ENCODE results near the gene NCOA7. TPM values are rescaled to one million over a fixed set of nuclear protein-coding genes. Genes with fewer than 3 reads are reported as not detected.

Gene NCOA7
- total RNA-seq, 1 experiment from 2014 or later, result 14.4 TPM

DNA sequence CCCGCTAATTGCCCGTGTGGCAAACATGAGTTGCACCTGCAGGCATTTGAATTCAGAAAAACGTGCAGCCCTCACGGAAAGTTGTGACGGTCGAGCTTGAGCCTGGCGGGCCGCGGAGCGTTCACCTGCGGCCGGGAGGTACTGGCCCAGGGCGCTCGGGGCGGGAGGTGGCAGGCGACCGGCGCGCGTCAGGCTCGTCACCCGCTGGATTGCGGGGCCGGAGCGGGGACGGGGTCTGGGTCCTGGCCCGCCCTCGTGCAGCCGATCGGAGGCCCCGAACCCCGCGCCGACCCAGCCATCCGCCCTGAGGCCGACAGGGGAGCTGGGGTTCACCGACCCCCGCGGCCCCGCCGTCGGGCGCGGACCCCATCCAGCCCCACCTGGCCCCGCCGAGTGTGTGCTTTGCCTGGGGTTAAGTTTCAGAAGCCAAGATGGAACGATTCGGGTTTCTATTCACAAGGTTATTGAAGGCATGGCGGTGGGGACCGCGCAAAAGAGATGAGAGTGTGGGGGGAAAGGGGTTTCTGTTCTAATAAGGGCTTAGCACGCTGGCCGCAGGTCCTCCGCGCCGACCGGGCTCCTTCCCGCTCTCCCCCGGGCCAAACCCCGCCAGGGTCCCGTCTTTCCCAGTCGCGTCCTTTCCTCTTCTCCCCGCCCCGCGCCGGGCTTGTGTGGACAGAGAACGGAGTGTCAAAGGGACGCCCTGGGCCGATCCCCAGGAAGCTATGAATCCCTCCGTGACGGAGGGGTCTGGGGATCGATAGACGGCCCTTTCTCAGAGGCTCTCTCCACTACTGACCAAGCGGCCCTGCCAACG is 43.0 kb upstream of the NCOA7 start (continued):
- peak; percentile 85 for TF ChIP-seq FOXP1 (CRISPR knock-in tag; IDR thresholded peaks at IDR 0.05; ENCODE audit: borderline replicate concordance)

DNA sequence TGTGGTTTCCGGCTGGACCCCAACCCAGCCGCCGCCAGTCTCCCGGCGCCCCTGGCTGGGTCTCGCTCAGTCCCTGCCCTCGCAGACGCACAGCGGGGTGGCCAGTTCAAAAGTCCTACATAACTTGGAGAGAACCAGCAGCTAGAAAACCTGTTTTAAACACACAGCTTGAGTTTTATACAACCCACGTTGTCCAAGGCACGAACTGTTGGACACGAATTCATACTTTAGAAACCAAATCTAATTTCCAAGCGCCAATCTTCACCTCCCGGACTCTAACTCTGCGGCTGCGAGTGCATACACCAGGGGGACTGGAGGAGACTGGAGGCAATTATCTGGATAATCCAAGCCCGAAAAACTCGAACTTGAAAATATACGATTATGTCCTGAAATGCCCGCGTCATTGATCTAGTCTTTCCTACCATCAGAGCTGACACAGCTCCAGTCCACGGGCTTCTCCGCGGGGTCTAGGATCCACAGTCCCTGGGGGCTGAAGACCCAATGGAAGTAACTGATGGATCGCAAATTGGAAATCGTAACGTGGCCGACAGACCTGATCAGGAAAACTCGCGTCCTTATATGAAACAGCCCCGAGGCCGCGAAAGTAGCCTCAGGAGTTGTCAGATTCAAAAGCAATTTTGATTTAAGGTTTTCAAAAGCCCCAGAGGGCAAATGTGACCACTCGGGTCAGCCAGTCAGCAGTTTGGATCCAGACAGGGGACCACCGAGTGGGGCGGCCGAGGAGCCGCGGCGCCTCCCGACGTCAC is 42.2 kb upstream of the NCOA7 start:
- Mint-ChIP-seq H3K27me3 (ENCODE audit: low read depth) (peaks cover 28% of the 10 kb centered on the region), H3K4me1 (peaks cover 63% of the 10 kb centered on the region), H3K36me3 (no peaks in the 10 kb centered on the region), H3K4me3 (peak overlapping the region; percentile 83), H3K27ac (no peak overlapping the region), H3K9me3 (no peaks in the 10 kb centered on the region)
- TF ChIP-seq PRRX2 (CRISPR knock-in tag; IDR thresholded peaks at IDR 0.05) (no peak), CREB1 (CRISPR knock-in tag; IDR thresholded peaks at IDR 0.05) (no peak), KAT7 (CRISPR knock-in tag; IDR thresholded peaks at IDR 0.05; ENCODE audit: borderline replicate concordance) (no peak), ZNF423 (CRISPR knock-in tag; IDR thresholded peaks at IDR 0.05) (0 out of 2 replicates have a peak, but pooled peaks have one; percentile 13)
- TF ChIP-seq, protein P1, sequence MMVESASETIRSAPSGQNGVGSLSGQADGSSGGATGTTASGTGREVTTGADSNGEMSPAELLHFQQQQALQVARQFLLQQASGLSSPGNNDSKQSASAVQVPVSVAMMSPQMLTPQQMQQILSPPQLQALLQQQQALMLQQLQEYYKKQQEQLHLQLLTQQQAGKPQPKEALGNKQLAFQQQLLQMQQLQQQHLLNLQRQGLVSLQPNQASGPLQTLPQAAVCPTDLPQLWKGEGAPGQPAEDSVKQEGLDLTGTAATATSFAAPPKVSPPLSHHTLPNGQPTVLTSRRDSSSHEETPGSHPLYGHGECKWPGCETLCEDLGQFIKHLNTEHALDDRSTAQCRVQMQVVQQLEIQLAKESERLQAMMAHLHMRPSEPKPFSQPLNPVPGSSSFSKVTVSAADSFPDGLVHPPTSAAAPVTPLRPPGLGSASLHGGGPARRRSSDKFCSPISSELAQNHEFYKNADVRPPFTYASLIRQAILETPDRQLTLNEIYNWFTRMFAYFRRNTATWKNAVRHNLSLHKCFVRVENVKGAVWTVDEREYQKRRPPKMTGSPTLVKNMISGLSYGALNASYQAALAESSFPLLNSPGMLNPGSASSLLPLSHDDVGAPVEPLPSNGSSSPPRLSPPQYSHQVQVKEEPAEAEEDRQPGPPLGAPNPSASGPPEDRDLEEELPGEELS (CRISPR knock-in tag; IDR thresholded peaks at IDR 0.05), result no peak
- ChIA-PET CTCF (interaction anchor here (2.0 kb wide), 1 partner anchor 11 kb away, joined by 7 read pairs; no protein-coding TSS in a partner anchor), POLR2A (interaction anchor here (0.7 to 1.0 kb wide), 2 partner anchors 42 to 61 kb away, joined by 3 to 4 read pairs; partner anchors contain the start of gene NCOA7)
- ATAC-seq (peak; percentile 3), DNase-seq (ENCODE audit: low spot score) (no peak)

DNA sequence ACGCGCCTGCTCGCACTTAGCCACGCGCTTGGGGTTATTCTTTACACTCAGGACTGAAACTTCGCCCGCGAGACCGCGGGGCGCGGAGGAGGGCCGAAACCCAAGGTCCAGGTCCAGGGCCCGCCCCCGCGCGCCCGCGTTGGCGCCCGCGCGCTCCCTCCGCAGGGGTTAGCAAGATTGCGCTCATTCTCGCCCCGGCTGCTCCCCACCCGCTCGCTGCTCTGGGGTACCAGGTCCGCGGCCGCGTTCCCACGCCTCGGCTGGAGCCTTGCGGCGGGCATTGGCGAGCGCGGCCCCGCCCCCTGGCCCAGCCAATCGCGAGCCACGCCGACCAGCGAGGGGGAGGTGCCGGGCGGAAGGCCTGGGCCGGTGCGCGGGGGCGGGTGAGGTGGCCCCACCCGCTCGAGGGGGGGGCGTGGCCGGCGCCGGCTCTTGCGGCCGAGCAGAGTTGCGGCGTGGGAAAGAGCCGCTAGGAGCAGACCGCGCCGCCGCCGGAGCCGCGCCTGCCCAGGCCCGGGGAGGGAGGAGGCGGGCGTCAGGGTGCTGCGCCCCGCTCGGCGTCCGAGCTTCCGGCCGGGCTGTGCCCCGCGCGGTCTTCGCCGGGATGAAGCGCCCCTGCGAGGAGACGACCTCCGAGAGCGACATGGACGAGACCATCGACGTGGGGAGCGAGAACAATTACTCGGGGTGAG is 41.4 kb upstream of the NCOA7 start, which contains the start of gene HEY2:
Gene HEY2 (plus strand): TSS at position 460 of the 692 bp plus-strand sequence. CDS start 145 bp downstream, at position 605.
- Mint-ChIP-seq H3K9me3 (no peaks in the 10 kb centered on the region), H3K4me3 (peak within 1 kb of the TSS; percentile 95), H3K36me3 (no peaks in the 10 kb centered on the region), H3K4me1 (peaks cover 65% of the 10 kb centered on the region), H3K27me3 (ENCODE audit: low read depth) (peaks cover 28% of the 10 kb centered on the region), H3K27ac (peak within 1 kb of the TSS; percentile 74)
- ChIA-PET POLR2A (interaction anchor here (1.0 kb wide), 1 partner anchor 49 kb away, joined by 3 read pairs; no protein-coding TSS in a partner anchor), CTCF (interaction anchor here (1.2 kb wide), 2 partner anchors 10 to 41 kb away, joined by 3 read pairs; no protein-coding TSS in a partner anchor)
- ATAC-seq, result peak; percentile 67
- peak; percentile 89 for DNase-seq (ENCODE audit: low spot score)
- TF ChIP-seq, protein P2, sequence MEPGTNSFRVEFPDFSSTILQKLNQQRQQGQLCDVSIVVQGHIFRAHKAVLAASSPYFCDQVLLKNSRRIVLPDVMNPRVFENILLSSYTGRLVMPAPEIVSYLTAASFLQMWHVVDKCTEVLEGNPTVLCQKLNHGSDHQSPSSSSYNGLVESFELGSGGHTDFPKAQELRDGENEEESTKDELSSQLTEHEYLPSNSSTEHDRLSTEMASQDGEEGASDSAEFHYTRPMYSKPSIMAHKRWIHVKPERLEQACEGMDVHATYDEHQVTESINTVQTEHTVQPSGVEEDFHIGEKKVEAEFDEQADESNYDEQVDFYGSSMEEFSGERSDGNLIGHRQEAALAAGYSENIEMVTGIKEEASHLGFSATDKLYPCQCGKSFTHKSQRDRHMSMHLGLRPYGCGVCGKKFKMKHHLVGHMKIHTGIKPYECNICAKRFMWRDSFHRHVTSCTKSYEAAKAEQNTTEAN (CRISPR knock-in tag; IDR thresholded peaks at IDR 0.05), result peak; percentile 75; the same call in 1 of the 2 replicates
- TF ChIP-seq RELA (CRISPR knock-in tag; IDR thresholded peaks at IDR 0.05; ENCODE audit: borderline replicate concordance), result no peak
- no peak for TF ChIP-seq CREB1 (CRISPR knock-in tag; IDR thresholded peaks at IDR 0.05)
- no peak; the same call in 1 of the 2 replicates for TF ChIP-seq CREM (CRISPR knock-in tag; IDR thresholded peaks at IDR 0.05)
- no peak for TF ChIP-seq JUN (CRISPR knock-in tag; IDR thresholded peaks at IDR 0.05)
- TF ChIP-seq, protein P3, sequence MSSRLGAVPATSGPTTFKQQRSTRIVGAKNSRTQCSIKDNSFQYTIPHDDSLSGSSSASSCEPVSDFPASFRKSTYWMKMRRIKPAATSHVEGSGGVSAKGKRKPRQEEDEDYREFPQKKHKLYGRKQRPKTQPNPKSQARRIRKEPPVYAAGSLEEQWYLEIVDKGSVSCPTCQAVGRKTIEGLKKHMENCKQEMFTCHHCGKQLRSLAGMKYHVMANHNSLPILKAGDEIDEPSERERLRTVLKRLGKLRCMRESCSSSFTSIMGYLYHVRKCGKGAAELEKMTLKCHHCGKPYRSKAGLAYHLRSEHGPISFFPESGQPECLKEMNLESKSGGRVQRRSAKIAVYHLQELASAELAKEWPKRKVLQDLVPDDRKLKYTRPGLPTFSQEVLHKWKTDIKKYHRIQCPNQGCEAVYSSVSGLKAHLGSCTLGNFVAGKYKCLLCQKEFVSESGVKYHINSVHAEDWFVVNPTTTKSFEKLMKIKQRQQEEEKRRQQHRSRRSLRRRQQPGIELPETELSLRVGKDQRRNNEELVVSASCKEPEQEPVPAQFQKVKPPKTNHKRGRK (CRISPR knock-in tag; IDR thresholded peaks at IDR 0.05; ENCODE audit: borderline replicate concordance), result no peak
- TF ChIP-seq, protein P4, sequence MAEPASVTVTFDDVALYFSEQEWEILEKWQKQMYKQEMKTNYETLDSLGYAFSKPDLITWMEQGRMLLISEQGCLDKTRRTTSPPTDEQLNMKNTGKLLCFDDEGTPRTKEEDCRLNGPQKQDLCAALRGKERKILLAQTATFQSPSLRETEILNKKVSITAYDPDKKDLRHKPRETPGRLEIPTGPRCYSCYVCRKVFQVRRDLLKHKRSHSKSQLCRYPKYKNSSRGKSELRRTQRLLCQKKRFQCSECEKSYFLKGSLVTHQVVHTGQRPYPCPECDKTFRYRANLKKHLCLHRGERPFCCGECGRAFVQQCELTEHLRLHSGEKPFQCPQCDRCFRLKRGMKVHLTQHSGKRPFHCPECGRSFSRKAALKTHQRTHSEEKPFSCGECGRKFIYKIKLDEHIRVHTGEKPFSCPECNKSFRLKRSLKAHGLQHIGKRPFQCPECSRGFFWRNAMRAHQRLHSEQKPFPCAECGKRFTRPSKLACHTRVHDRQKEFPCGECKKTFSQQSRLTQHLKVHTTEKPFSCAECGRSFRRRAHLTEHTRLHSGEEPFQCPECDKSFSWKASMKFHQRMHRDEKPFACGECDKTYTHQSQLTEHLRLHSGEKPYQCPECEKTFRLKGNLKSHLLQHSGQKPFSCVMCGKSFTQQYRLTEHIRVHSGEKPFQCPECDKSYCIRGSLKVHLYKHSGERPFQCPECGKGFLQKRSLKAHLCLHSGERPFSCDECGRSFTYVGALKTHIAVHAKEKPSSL (CRISPR knock-in tag; conservative IDR thresholded peaks at IDR 0.05), result no peak
- TF ChIP-seq, protein P5, sequence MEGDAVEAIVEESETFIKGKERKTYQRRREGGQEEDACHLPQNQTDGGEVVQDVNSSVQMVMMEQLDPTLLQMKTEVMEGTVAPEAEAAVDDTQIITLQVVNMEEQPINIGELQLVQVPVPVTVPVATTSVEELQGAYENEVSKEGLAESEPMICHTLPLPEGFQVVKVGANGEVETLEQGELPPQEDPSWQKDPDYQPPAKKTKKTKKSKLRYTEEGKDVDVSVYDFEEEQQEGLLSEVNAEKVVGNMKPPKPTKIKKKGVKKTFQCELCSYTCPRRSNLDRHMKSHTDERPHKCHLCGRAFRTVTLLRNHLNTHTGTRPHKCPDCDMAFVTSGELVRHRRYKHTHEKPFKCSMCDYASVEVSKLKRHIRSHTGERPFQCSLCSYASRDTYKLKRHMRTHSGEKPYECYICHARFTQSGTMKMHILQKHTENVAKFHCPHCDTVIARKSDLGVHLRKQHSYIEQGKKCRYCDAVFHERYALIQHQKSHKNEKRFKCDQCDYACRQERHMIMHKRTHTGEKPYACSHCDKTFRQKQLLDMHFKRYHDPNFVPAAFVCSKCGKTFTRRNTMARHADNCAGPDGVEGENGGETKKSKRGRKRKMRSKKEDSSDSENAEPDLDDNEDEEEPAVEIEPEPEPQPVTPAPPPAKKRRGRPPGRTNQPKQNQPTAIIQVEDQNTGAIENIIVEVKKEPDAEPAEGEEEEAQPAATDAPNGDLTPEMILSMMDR (IDR thresholded peaks at IDR 0.05), result no peak
- no peak for TF ChIP-seq MYBL2 (CRISPR knock-in tag; IDR thresholded peaks at IDR 0.05)
- TF ChIP-seq, protein P6, sequence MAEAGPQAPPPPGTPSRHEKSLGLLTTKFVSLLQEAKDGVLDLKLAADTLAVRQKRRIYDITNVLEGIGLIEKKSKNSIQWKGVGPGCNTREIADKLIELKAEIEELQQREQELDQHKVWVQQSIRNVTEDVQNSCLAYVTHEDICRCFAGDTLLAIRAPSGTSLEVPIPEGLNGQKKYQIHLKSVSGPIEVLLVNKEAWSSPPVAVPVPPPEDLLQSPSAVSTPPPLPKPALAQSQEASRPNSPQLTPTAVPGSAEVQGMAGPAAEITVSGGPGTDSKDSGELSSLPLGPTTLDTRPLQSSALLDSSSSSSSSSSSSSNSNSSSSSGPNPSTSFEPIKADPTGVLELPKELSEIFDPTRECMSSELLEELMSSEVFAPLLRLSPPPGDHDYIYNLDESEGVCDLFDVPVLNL (CRISPR knock-in tag; IDR thresholded peaks at IDR 0.05; ENCODE audit: borderline replicate concordance, low read depth), result no peak
- TF ChIP-seq KAT7 (CRISPR knock-in tag; IDR thresholded peaks at IDR 0.05; ENCODE audit: borderline replicate concordance), result no peak
- TF ChIP-seq ZNF423 (CRISPR knock-in tag; IDR thresholded peaks at IDR 0.05), result no peak
- no peak for TF ChIP-seq MXD4 (CRISPR knock-in tag; IDR thresholded peaks at IDR 0.05; ENCODE audit: borderline replicate concordance)
- no peak for TF ChIP-seq ZNF416 (CRISPR knock-in tag; IDR thresholded peaks at IDR 0.05)
- no peak for TF ChIP-seq NR1H2 (CRISPR knock-in tag; IDR thresholded peaks at IDR 0.05)
- no peak for TF ChIP-seq PRRX2 (CRISPR knock-in tag; IDR thresholded peaks at IDR 0.05)
